ENCODE results near the gene IL4R.

IL4R gene

GRCh38 chr16:27413956-27414355, 100.2 kb downstream of the IL4R start:
- no peak for DNase-seq (ENCODE audit: extremely low read depth, low read depth)
- no peak for TF ChIP-seq CTCF (IDR thresholded peaks at IDR 0.05; ENCODE audit: low read depth, low read length)
